HepG2 (cell line): ENCODE data around the gene CACNA1I. TPM values are rescaled to one million over a fixed set of nuclear protein-coding genes. Genes with fewer than 3 reads are reported as not detected.
A peak's percentile ranks its signal among the peaks of the same experiment; 100 is the strongest.

Experiments
- BHLHE40 ChIP-seq: IDR thresholded peaks from 2 replicates; pipeline ENCODE4 v1.6.1; 2011; ENCODE audit warnings: low read length, improper control_type of control experiment
- BRD4 ChIP-seq: sonication (generic); formaldehyde crosslinking; IDR thresholded peaks from 2 replicates; pipeline ENCODE4 v1.4.0; 2020; ENCODE audit warnings: missing genetic modification reagents
- CHCHD3 ChIP-seq: sonication (generic); formaldehyde crosslinking; IDR thresholded peaks from 2 replicates; pipeline ENCODE4 v1.8.0; 2022; ENCODE audit warnings: mild to moderate bottlenecking, missing genetic modification reagents, moderate library complexity
- ISX ChIP-seq: sonication (generic); formaldehyde crosslinking; conservative IDR thresholded peaks from 2 replicates; pipeline ENCODE4 v1.5.0; 2020; ENCODE audit warnings: missing genetic modification reagents
- KDM5A ChIP-seq: fragments of 200-600 bp; sonication (generic); IDR thresholded peaks from 2 replicates; pipeline ENCODE4 v1.7.0; 2018; ENCODE audit warnings: antibody characterized with exemption, mild to moderate bottlenecking, low read length, borderline replicate concordance
- KLF13 ChIP-seq: sonication (generic); formaldehyde crosslinking; IDR thresholded peaks from 2 replicates; pipeline ENCODE4 v1.4.0; 2020; ENCODE audit warnings: mild to moderate bottlenecking, missing genetic modification reagents
- RBM39 ChIP-seq: fragments of 200-400 bp; formaldehyde crosslinking; IDR thresholded peaks from one replicate; pipeline ENCODE4 v1.6.1; 2018; ENCODE audit warnings: antibody characterized with exemption, mild to moderate bottlenecking, low read depth, low read length; ENCODE audit not compliant: poor library complexity, severe bottlenecking
- SIX1 ChIP-seq: sonication (generic); formaldehyde crosslinking; IDR thresholded peaks from 2 replicates; pipeline ENCODE4 v1.4.0; 2020; ENCODE audit warnings: missing genetic modification reagents, borderline replicate concordance
- SP1 ChIP-seq, 2 experiments: fragments of 450-650 bp in 1 of 2; sonication (generic) in 1 of 2; formaldehyde crosslinking in 1 of 2; IDR thresholded peaks; 2 replicates each; pipeline versions ENCODE4 v1.4.0 to v1.6.1; 2016 to 2020; ENCODE audit warnings: missing genetic modification reagents in 1 of 2
- SRF ChIP-seq: IDR thresholded peaks from 2 replicates; pipeline ENCODE4 v1.6.1; 2011; ENCODE audit warnings: mild to moderate bottlenecking, low read depth, low read length, moderate library complexity
- ZBTB40 ChIP-seq, 2 experiments: fragments of 450-650 bp in 1 of 2; sonication (generic) in 1 of 2; formaldehyde crosslinking in 1 of 2; IDR thresholded peaks; 2 replicates each; pipeline versions ENCODE4 v1.6.1 to v1.8.0; 2016 to 2022; ENCODE audit warnings: antibody characterized with exemption in 1 of 2, mild to moderate bottlenecking in 1 of 2, missing genetic modification reagents in 1 of 2
- ZEB1 ChIP-seq: IDR thresholded peaks from 2 replicates; pipeline ENCODE4 v1.6.1; 2012; ENCODE audit warnings: mild to moderate bottlenecking, low read depth, inconsistent platforms; ENCODE audit not compliant: insufficient replicate concordance
- ZFP37 ChIP-seq: sonication (generic); formaldehyde crosslinking; IDR thresholded peaks from 2 replicates; pipeline ENCODE4 v1.4.0; 2020; ENCODE audit warnings: missing genetic modification reagents, borderline replicate concordance
- ZNF556 ChIP-seq: sonication (generic); formaldehyde crosslinking; IDR thresholded peaks from 2 replicates; pipeline ENCODE4 v1.4.0; 2020; ENCODE audit warnings: mild to moderate bottlenecking, missing genetic modification reagents, borderline replicate concordance
- polyA plus RNA-seq, 8 experiments: library from polyadenylated mRNA; depleted of rRNA in 3 of 8; stranded (reverse) in 7 of 8; unstranded in 1 of 8; fragments of >200 nt; fragmentation: Illumina TruSeq in 4 of 8; extraction: Trizol in 4 of 8; gene quantifications; 2 replicates each; pipeline versions ENCODE4 v1.2.1 to v1.2.3, GENCODE V29; 2011 to 2016; ENCODE audit warnings: low read depth in 4 of 8, missing spikeins in 1 of 8, mixed read lengths in 1 of 8; ENCODE audit not compliant: insufficient read depth in 1 of 8
- total RNA-seq, 5 experiments: library from RNA; depleted of rRNA; stranded (reverse); fragments of >200 nt; fragmentation: Illumina TruSeq; extraction: Trizol; gene quantifications; 2 replicates each; pipeline ENCODE4 v1.2.3, GENCODE V29; 2016; ENCODE audit warnings: low read depth in 1 of 5
- TF ChIP-seq, protein P1 (sequence below): sonication (generic); formaldehyde crosslinking; IDR thresholded peaks from 2 replicates; pipeline ENCODE4 v1.9.0; 2022; ENCODE audit warnings: low read depth, missing genetic modification reagents
- TF ChIP-seq, protein P2 (sequence below): sonication (generic); formaldehyde crosslinking; IDR thresholded peaks from 2 replicates; pipeline ENCODE4 v1.5.0; 2020; ENCODE audit warnings: missing genetic modification reagents, mild to moderate bottlenecking, borderline replicate concordance

Gene CACNA1I
- total and polyA plus RNA-seq, 2 of the 13 experiments (the other 11 are each of a cell fraction or from before 2014, with no cell fraction given): not detected

DNA sequence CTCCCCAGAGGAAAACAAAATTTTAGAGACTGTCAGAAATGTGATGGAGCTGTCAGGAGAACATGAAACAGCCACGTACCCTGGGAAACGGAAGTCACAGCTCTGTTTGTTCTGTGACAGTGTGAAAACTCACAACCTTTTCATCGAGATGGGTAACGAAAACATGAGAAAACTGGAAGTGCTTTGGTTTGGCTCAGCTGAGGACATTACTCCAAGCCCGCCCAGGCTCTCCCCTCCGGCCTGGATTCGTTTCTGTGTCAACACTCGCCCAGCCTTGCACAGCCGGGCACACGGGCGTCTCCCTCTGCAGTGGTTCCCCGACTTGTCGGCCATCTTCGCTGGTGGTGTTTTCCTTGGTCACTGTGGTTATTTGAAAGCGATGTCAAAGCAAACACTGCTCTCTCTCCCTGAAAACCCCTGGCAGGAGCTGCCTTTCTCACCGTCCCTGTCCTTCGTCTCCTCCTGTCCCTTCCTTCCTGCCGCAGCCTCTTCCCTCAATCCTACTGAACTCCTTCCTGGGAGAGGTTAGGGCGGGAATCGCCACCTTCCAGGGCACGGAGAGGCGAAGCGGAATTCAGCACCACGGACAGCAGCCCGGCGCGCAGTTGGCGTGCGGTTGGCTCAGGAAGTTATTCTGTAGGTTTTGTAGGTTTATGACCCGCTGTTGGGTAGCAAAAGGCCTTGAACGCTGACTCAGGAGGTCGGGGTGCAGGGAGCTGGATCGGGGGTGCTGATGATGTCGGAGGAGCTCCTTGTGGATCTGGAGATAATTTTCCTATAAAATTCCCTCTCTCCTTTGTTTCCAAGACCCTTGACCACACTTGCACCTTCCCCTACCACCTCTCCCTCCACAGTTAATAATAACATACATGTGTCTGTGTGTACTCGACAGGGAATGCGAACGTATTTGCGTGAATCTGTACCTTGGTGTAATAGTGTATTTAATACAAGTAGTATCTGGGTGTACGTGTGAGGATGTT is 24.9 kb upstream of the CACNA1I start (continued):
- TF ChIP-seq, protein P1, sequence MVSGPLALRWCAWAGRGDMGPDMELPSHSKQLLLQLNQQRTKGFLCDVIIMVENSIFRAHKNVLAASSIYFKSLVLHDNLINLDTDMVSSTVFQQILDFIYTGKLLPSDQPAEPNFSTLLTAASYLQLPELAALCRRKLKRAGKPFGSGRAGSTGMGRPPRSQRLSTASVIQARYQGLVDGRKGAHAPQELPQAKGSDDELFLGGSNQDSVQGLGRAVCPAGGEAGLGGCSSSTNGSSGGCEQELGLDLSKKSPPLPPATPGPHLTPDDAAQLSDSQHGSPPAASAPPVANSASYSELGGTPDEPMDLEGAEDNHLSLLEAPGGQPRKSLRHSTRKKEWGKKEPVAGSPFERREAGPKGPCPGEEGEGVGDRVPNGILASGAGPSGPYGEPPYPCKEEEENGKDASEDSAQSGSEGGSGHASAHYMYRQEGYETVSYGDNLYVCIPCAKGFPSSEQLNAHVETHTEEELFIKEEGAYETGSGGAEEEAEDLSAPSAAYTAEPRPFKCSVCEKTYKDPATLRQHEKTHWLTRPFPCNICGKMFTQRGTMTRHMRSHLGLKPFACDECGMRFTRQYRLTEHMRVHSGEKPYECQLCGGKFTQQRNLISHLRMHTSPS (CRISPR knock-in tag): no peak
- no peak for TF ChIP-seq RBM39
- peak; percentile 94 for TF ChIP-seq ISX (CRISPR knock-in tag)
- no peak for TF ChIP-seq KDM5A
- no peak for TF ChIP-seq ZEB1
- peak; percentile 67; the same call in 1 of the 2 replicates for TF ChIP-seq ZNF556 (CRISPR knock-in tag)
- no peak for TF ChIP-seq KLF13
- no peak for TF ChIP-seq SRF
- TF ChIP-seq ZBTB40 (IDR thresholded peaks at IDR 0.05): no peak
- TF ChIP-seq ZBTB40 (CRISPR knock-in tag; IDR thresholded peaks at IDR 0.05): peak; percentile 88
- TF ChIP-seq, protein P2, sequence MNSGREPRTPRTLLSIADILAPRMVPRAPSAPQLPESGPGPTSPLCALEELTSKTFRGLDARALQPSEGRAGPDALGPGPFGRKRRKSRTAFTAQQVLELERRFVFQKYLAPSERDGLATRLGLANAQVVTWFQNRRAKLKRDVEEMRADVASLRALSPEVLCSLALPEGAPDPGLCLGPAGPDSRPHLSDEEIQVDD (CRISPR knock-in tag): no peak; the same call in 1 of the 2 replicates
- peak; percentile 41; the same call in 1 of the 2 replicates for TF ChIP-seq SIX1
- TF ChIP-seq CHCHD3 (CRISPR knock-in tag): no peak
- TF ChIP-seq ZFP37: peak; percentile 94; the same call in 1 of the 2 replicates
- no peak for TF ChIP-seq SP1 (IDR thresholded peaks at IDR 0.05)
- TF ChIP-seq SP1 (CRISPR knock-in tag; IDR thresholded peaks at IDR 0.05): 0 out of 2 replicates have a peak, but pooled peaks have one; percentile 33
- no peak for TF ChIP-seq BHLHE40
- no peak for TF ChIP-seq BRD4 (CRISPR knock-in tag)
